ENCODE results near the gene TSPY2.
"Not testable (repeated sequence)": the region's sequence is repeated elsewhere in the genome, so short reads cannot be mapped to it uniquely, and the experiment has no call there.

TSPY2 gene, protein sequence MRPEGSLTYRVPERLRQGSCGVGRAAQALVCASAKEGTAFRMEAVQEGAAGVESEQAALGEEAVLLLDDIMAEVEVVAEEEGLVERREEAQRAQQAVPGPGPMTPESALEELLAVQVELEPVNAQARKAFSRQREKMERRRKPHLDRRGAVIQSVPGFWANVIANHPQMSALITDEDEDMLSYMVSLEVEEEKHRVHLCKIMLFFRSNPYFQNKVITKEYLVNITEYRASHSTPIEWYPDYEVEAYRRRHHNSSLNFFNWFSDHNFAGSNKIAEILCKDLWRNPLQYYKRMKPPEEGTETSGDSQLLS

DNA sequence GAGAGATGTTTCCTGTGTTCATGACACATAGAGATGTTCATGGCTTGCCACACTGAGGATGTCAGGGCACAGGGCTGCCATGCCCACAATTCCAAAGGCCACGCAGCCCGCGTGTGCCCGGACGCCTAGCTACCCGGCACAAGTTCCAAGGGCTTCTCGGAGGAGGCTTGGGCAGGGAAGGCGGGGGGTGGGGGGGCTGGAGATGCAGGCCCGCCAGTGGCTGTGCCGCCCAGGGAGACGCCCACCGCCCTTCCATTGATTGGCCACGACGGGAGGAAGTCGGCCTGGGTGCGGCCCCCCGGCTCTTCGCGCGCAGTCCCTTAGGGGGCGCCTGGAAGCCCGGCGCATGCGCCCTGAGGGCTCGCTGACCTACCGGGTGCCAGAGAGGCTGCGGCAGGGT lies at the start of gene TSPY2:
TSS of gene TSPY2 (plus strand) at position 301 of the 400 bp plus-strand sequence. CDS start at position 347, 46 bp downstream.
- not testable (repeated sequence) for DNase-seq

DNA sequence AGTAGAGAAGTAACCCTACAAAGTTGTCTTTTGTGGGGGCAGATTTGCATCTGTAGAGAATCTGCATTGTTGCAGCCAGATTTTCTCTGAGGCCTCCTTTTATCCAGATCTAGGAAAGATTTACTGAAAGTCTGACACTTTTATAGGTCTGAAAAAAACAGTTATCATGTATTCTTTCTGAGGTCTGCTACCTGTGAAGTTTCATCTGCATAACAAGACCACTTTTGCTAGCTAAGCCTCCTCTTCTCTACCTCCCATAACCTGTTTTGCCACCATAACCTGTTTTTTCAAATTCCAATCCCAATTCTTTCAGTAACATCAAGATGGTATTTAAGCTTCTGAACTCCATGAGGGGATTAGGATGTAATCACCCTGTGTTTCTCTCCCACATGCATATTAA lies 36.5 kb upstream of the TSPY2 start:
- not testable (repeated sequence) for DNase-seq

DNA sequence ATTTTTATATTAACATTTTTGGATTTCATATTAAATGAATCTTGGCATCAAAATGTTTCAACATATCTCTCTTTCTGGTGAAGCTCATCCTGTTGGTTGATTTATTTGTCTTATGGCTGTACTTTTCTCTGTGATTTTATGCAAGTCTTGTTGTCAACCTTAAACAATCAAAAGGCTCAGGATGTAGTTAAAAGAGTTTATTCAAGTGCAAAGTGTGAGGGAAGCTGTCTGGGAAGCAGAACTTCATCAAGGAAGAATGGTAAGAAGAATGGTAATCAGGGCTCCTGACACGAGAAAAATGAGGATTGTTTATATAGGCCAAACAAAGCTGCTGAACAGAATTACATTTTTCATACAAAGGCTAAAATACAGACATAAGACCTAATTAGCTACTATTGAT lies 29.0 kb upstream of the TSPY2 start:
- DNase-seq = not testable (repeated sequence)

DNA sequence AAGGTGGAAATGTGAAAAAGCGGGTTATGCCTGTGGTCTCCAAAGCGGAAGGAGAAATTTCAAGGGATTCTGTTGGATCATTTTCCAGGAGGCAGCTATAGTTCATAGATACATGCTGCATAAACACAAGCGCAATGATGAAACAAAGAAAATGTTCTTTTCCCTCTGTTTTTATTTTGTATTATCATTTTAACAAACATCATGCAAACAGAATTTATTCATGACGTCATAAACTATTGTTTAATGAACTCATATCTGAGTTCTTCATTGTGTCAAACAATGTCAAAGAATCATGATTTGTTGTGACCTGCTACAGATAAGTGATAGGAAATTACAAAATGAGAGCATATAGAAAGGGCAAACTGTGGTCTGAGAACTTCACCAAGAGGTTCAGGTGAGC lies 23.8 kb downstream of the TSPY2 start:
- DNase-seq = not testable (repeated sequence)

Measured in NCI-H226 (cell line).